Activated naive CD8-positive, alpha-beta T cell (primary cell): ENCODE measurements around the gene PRKCZ.

Experiments used
- H3K27ac Mint-ChIP-seq: one replicate; pipeline ENCODE4 v1.8.0; 2021; ENCODE audit warnings: mixed read lengths
- H3K27me3 Mint-ChIP-seq: one replicate; pipeline ENCODE4 v1.8.0; 2021; ENCODE audit warnings: mixed read lengths
- H3K36me3 Mint-ChIP-seq: one replicate; pipeline ENCODE4 v1.8.0; 2021; ENCODE audit warnings: mixed read lengths
- H3K4me1 Mint-ChIP-seq: one replicate; pipeline ENCODE4 v1.8.0; 2021; ENCODE audit warnings: low read depth, mixed read lengths
- H3K4me3 Mint-ChIP-seq: one replicate; pipeline ENCODE4 v1.8.0; 2021; ENCODE audit warnings: mild to moderate bottlenecking, mixed read lengths
- H3K9me3 Mint-ChIP-seq: one replicate; pipeline ENCODE4 v1.8.0; 2021; ENCODE audit warnings: low read depth, mixed read lengths

Gene PRKCZ

GRCh38 chr1:2127187-2128145 lies 77.3 kb downstream of the PRKCZ start:
- Mint-ChIP-seq H3K4me1 (peaks cover 14% of the 10 kb centered on the region), H3K4me3 (peak overlapping the region; percentile 72), H3K36me3 (no peaks in the 10 kb centered on the region), H3K27me3 (no peaks in the 10 kb centered on the region), H3K9me3 (no peaks in the 10 kb centered on the region), H3K27ac (peak overlapping the region; percentile 78)

DNA sequence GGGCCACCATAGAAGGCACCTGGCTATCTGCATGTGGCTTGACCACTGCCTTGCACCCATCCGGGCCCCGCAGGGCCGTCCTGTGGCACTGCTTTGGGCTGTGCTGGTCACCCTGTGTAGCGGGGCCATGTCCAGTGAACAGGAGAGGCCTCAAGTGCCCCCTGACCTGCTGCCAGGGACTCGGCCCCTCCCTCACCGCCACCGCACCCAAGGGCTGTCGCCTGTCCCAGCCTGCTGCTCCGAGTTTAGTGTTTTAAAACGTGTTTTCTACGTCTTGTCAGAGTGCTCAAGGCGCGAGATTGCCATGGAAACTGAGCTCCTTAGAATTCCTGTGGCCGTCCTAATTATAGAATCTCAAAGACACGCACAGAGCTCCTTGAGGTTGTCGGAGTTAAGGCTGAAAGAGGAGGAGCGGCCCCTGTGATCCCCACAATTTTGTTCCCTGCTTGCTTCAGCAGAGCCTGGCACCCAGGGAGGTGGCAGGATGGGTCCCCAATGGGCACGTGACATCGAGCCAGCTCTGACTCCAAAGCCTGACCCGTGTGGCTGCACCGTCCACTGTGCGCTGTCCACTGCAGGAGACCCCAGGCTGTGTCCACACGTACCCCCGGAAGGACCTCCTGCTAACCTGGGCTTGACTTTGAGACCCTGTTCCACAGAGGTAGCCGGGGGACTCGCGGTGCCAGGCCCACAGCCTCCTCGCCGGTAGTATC lies 78.1 kb downstream of the PRKCZ start:
- H3K9me3 Mint-ChIP-seq, result no peaks in the 10 kb centered on the region
- H3K4me1 Mint-ChIP-seq, result peaks cover 18% of the 10 kb centered on the region
- H3K4me3 Mint-ChIP-seq, result no peak overlapping the region
- H3K27me3 Mint-ChIP-seq, result no peaks in the 10 kb centered on the region
- H3K36me3 Mint-ChIP-seq, result no peaks in the 10 kb centered on the region
- no peak overlapping the region for H3K27ac Mint-ChIP-seq

- no peak overlapping the region for H3K4me3 Mint-ChIP-seq
- peaks cover 18% of the 10 kb centered on the region for H3K4me1 Mint-ChIP-seq
Observed at GRCh38 chr1:2129256-2129943, 79.2 kb downstream of the PRKCZ start.

DNA sequence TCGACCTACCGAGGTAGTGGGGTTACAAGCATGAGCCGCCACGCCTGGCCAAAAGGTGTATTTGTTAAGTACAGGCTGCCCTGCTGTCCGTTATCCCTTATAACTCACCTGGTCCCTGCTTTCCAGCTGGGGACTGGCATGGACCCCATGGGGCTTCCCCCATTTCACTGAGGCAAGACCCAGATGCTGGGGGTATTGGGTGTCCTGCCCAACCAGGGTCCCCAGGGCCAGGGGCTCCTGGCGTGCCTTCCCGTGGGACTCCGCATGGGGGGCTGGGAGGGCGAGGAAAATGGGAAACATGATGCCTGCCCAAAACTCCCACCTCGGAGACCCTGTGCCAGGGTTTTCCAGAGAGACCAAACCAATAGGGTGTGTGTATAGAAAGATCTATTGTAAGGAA lies 79.9 kb downstream of the PRKCZ start:
- Mint-ChIP-seq H3K27ac (no peak overlapping the region), H3K4me3 (no peak overlapping the region), H3K4me1 (peaks cover 18% of the 10 kb centered on the region), H3K27me3 (no peaks in the 10 kb centered on the region), H3K9me3 (no peaks in the 10 kb centered on the region), H3K36me3 (no peaks in the 10 kb centered on the region)

More at GRCh38 chr1:2129256-2129943, 79.2 kb downstream of the PRKCZ start:
- Mint-ChIP-seq H3K27me3 (no peaks in the 10 kb centered on the region), H3K9me3 (no peaks in the 10 kb centered on the region), H3K36me3 (no peaks in the 10 kb centered on the region), H3K27ac (no peak overlapping the region)

- no peaks in the 10 kb centered on the region for H3K9me3 Mint-ChIP-seq
- H3K4me1 Mint-ChIP-seq, result peaks cover 18% of the 10 kb centered on the region
- no peak overlapping the region for H3K4me3 Mint-ChIP-seq
- no peaks in the 10 kb centered on the region for H3K36me3 Mint-ChIP-seq
- no peaks in the 10 kb centered on the region for H3K27me3 Mint-ChIP-seq
- no peak overlapping the region for H3K27ac Mint-ChIP-seq
Observed at GRCh38 chr1:2130871-2131289, 80.7 kb downstream of the PRKCZ start.

DNA sequence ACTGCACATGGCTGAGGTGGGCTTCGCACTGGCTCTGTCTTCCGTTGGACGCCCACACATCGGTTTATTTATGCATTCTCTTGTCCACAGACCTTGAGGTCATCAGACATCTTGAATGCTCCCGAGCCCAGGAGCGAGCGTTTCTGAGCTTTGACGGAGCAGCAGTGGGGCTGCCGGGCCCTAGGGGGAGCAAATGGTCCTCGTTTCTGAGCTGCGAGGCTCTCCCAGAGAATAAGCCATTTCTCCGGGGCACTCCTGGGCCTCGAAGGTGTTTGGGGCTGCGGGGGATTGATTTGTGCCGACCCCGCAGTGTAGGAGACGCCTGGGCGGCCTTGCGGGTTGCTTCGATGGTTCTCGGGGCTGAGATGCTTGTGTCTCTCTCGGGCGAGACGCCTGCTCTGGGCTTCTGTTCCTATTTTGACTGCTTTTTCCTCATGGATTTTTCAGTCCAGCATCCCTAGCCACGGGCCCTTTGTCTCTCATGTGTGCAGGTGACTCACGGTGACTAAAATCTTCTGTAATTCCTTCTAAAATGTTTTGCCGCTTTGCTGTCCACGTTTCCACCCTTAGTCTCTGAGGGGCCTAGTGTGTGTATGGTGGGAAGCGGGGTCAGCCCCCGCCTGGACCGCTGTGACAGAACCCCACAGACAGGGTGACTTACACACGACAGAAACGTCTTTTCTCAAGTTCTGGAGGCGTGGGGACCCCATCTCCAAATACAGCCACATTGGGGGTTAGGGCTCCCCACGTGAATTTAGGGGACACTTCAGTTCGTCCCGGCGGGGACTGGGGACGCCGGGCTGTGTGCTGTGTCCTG lies 82.2 kb downstream of the PRKCZ start:
- H3K4me1 Mint-ChIP-seq, result peaks cover 10% of the 10 kb centered on the region
- H3K27ac Mint-ChIP-seq, result peak overlapping the region; percentile 46
- no peaks in the 10 kb centered on the region for H3K9me3 Mint-ChIP-seq
- H3K27me3 Mint-ChIP-seq, result no peaks in the 10 kb centered on the region
- H3K4me3 Mint-ChIP-seq, result peak overlapping the region; percentile 79
- no peaks in the 10 kb centered on the region for H3K36me3 Mint-ChIP-seq

- peaks cover 8% of the 10 kb centered on the region for H3K4me1 Mint-ChIP-seq
- no peaks in the 10 kb centered on the region for H3K27me3 Mint-ChIP-seq
- peak overlapping the region; percentile 79 for H3K4me3 Mint-ChIP-seq
- H3K27ac Mint-ChIP-seq, result peak overlapping the region; percentile 46
- no peaks in the 10 kb centered on the region for H3K36me3 Mint-ChIP-seq
- no peaks in the 10 kb centered on the region for H3K9me3 Mint-ChIP-seq
Observed at GRCh38 chr1:2133039-2133878, 83.0 kb downstream of the PRKCZ start.

GRCh38 chr1:2133879-2134215 lies 83.6 kb downstream of the PRKCZ start:
- Mint-ChIP-seq H3K36me3 (no peaks in the 10 kb centered on the region), H3K9me3 (no peaks in the 10 kb centered on the region), H3K4me3 (peak overlapping the region; percentile 79), H3K27ac (no peak overlapping the region), H3K4me1 (peaks cover 8% of the 10 kb centered on the region), H3K27me3 (no peaks in the 10 kb centered on the region)

DNA sequence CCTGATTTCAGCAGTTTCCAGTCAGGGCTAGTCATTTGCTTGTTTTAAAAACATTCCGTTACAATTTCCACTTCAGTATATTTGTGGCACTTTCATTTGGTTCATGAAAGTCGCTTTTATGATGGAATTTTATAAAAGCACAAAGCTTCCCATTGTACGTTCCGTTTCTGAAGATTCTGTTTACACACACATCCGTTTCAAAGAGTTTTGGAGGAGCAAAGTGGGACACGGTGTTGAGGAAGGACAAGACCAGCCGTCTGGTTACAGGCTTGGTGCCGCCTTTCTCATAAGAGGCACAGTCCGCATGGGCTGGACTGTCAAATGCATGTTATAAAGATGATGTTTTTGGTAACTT lies 84.0 kb downstream of the PRKCZ start:
- H3K27me3 Mint-ChIP-seq, result no peaks in the 10 kb centered on the region
- H3K27ac Mint-ChIP-seq, result no peak overlapping the region
- H3K4me3 Mint-ChIP-seq, result peak overlapping the region; percentile 9
- H3K9me3 Mint-ChIP-seq, result no peaks in the 10 kb centered on the region
- no peaks in the 10 kb centered on the region for H3K36me3 Mint-ChIP-seq
- peaks cover 8% of the 10 kb centered on the region for H3K4me1 Mint-ChIP-seq

DNA sequence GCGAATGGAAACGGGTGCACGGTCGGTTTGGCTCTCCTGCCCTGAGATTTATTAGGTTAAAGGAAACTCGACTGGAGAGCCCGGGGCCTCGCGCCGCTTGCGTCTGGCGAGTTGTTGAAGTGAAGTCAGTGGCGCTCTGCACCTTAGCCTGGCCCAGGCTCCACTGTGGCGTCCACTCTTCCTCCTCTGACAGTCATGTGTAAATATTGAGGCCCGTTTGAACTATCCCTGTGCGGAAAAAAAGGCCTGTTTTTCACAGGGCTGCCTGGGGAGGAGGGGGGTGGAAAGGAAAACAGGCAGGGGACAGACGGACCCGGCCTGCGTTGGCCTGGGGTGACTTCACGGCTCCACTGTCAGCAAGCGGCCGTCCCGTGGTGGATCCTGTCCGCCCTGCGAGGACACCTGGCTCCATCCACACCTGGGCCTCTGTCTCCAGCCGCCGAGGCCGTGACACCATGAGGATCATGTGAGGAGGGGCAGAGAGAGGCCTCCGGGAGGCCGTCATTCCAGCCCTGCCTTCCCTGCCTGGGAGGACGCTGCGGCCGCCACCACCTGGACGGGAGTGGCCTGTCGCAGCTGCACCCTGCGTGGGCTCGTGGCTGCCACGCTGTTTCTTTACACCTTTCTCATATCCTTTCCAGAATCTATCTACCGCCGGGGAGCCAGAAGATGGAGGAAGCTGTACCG lies 84.6 kb downstream of the PRKCZ start:
- Mint-ChIP-seq H3K27me3 (no peaks in the 10 kb centered on the region), H3K36me3 (no peaks in the 10 kb centered on the region), H3K4me1 (peaks cover 10% of the 10 kb centered on the region), H3K4me3 (no peak overlapping the region), H3K9me3 (no peaks in the 10 kb centered on the region), H3K27ac (no peak overlapping the region)

GRCh38 chr1:2135441-2135841 lies 85.2 kb downstream of the PRKCZ start:
- Mint-ChIP-seq H3K27ac (no peak overlapping the region), H3K36me3 (no peaks in the 10 kb centered on the region), H3K9me3 (no peaks in the 10 kb centered on the region), H3K4me1 (peaks cover 15% of the 10 kb centered on the region), H3K27me3 (no peaks in the 10 kb centered on the region), H3K4me3 (no peak overlapping the region)

- Mint-ChIP-seq H3K4me1 (peaks cover 15% of the 10 kb centered on the region), H3K4me3 (no peak overlapping the region), H3K9me3 (no peaks in the 10 kb centered on the region), H3K36me3 (no peaks in the 10 kb centered on the region), H3K27me3 (no peaks in the 10 kb centered on the region), H3K27ac (no peak overlapping the region)
Observed at GRCh38 chr1:2135941-2136340, 85.7 kb downstream of the PRKCZ start.

- Mint-ChIP-seq H3K27me3 (no peaks in the 10 kb centered on the region), H3K36me3 (no peaks in the 10 kb centered on the region), H3K4me3 (no peak overlapping the region), H3K27ac (no peak overlapping the region), H3K9me3 (no peaks in the 10 kb centered on the region), H3K4me1 (peaks cover 15% of the 10 kb centered on the region)
Observed at GRCh38 chr1:2136386-2137235, 86.4 kb downstream of the PRKCZ start.
